H1 (cell line): ENCODE data around the gene NCOA1.

Experiments used
- JUND ChIP-seq: IDR thresholded peaks from 2 replicates; pipeline ENCODE4 v1.6.1; 2011; ENCODE audit warnings: mild to moderate bottlenecking, improper control_type of control experiment, low read length
- NANOG ChIP-seq: IDR thresholded peaks from 2 replicates; pipeline ENCODE4 v1.6.1; 2011; ENCODE audit warnings: low read length, low read depth, mild to moderate bottlenecking, inconsistent platforms; ENCODE audit not compliant: insufficient read depth, poor library complexity, severe bottlenecking
- TF ChIP-seq, protein P1 (sequence below), 3 experiments: IDR thresholded peaks; 1 replicate in 2 of 3; 2 replicates in 1 of 3; pipeline versions ENCODE4 v1.5.1 to v1.6.1; 2011; ENCODE audit warnings: low read length in 3 of 3, mild to moderate bottlenecking in 3 of 3, inconsistent platforms in 2 of 3, low read depth in 1 of 3, moderate library complexity in 1 of 3; ENCODE audit not compliant: insufficient read depth in 1 of 3; ENCODE audit errors: control extremely low read depth in 1 of 3

DNA sequence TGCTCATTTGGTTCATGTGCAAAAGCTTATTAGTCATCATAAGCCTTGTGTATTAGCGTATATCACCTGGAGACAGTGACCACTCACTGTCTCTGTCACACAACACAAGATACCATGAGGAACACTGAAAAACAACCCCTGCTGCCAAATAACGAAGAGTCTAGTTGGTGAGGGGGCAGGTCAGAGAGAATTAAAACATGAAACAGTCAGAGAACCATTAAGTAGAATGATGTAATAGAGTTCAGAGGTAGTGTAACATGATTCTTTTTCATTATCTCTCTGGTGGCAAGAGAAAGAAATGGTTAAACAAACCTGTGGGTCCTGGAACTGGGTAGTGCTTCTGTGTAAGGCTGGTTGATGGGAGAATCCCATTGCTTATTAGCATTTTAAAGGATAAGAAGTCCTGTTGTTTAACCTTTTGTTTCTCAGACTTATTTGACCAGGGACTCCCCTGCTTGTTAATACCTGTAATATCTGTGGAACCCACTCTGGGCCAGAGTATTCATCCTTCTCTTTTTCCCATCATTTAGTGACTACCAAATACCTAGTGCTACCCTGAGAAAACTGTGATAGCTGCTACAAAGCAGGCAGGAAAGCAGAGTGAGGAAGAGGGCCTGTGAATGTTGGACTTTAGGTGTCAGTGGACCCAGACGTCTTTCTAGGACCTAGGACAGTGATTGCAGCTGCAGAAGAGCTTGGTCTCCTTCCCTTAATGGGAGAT lies 264.1 kb downstream of the NCOA1 start:
- TF ChIP-seq, protein P1, sequence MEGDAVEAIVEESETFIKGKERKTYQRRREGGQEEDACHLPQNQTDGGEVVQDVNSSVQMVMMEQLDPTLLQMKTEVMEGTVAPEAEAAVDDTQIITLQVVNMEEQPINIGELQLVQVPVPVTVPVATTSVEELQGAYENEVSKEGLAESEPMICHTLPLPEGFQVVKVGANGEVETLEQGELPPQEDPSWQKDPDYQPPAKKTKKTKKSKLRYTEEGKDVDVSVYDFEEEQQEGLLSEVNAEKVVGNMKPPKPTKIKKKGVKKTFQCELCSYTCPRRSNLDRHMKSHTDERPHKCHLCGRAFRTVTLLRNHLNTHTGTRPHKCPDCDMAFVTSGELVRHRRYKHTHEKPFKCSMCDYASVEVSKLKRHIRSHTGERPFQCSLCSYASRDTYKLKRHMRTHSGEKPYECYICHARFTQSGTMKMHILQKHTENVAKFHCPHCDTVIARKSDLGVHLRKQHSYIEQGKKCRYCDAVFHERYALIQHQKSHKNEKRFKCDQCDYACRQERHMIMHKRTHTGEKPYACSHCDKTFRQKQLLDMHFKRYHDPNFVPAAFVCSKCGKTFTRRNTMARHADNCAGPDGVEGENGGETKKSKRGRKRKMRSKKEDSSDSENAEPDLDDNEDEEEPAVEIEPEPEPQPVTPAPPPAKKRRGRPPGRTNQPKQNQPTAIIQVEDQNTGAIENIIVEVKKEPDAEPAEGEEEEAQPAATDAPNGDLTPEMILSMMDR (IDR thresholded peaks at IDR 0.05; ENCODE audit: control extremely low read depth in 1 of 3, insufficient read depth in 1 of 3, low read depth in 1 of 3, low read length in 3 of 3): no peak
- TF ChIP-seq NANOG (no peak), JUND (no peak)
